HUES6 (cell line): Measurements from ENCODE around the gene PCSK7.
"Not testable (repeated sequence)": the region's sequence is repeated elsewhere in the genome, so short reads cannot be mapped to it uniquely, and the experiment has no call there.

Source experiments
- H3K27ac ChIP-seq: 2 replicates; pipeline ENCODE4 v1.7.0; 2013; ENCODE audit warnings: low read depth, mild to moderate bottlenecking, low read length, inconsistent platforms
- H3K27me3 ChIP-seq: 2 replicates; pipeline ENCODE4 v1.6.1; 2013; ENCODE audit warnings: low read length; ENCODE audit not compliant: control insufficient read depth, insufficient read depth
- H3K36me3 ChIP-seq: 2 replicates; pipeline ENCODE4 v1.6.1; 2013; ENCODE audit warnings: low read length; ENCODE audit not compliant: control insufficient read depth, insufficient read depth
- H3K4me1 ChIP-seq: 2 replicates; pipeline ENCODE4 v1.6.1; 2013; ENCODE audit warnings: low read length; ENCODE audit not compliant: control insufficient read depth, insufficient read depth
- H3K4me3 ChIP-seq: 2 replicates; pipeline ENCODE4 v1.5.1; 2013; ENCODE audit warnings: low read depth, low read length
- H3K9ac ChIP-seq: one replicate; pipeline ENCODE4 v1.6.1; 2013; ENCODE audit warnings: mild to moderate bottlenecking, low read length
- H3K9me3 ChIP-seq: 2 replicates; pipeline ENCODE4 v1.6.1; 2013; ENCODE audit warnings: low read depth, low read length; ENCODE audit not compliant: control insufficient read depth, insufficient read depth

Gene PCSK7

DNA sequence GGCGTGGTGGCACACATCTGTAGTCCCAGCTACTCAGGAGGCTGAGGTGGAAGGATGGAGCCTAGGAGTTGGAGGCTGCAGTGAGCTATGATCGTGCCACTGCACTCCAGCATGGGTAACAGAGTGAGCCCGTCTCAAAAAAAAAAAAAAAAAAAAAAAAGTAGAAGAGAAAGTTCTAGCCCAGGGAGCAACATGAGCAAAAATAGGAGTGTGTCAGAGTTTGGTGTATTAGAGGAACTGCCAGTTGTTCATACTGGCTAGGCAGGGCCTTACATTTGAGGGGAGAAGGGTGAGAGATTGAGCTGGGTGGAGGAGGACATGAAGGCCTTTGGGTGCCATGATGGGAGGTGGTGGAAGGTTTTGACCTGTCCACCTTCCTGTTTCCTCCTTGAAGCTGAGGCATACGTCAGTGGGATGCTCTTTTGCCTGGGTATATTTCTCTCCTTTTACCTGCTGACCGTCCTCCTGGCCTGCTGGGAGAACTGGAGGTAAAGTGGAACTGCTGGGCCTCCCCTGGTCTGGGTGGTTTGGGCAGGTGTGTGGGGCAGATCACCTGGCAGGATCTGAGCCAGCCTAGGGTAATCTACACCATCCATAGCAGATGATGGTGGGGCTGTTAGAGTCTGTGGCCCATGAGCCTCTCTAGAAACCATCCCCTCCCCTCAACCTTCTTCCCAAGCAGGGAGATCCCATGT is 46.0 kb downstream of the PCSK7 start:
- peaks cover 50% of the 10 kb centered on the region for H3K36me3 ChIP-seq
- H3K4me1 ChIP-seq = peaks cover 3% of the 10 kb centered on the region; the same call in 1 of the 2 replicates
- H3K9me3 ChIP-seq = no peaks in the 10 kb centered on the region
- no peak overlapping the region for H3K4me3 ChIP-seq
- no peak overlapping the region for H3K27ac ChIP-seq
- no peak overlapping the region for H3K9ac ChIP-seq
- no peaks in the 10 kb centered on the region for H3K27me3 ChIP-seq

- no peak overlapping the region for H3K4me3 ChIP-seq
- no peak overlapping the region for H3K9ac ChIP-seq
- peaks cover 13% of the 10 kb centered on the region for H3K4me1 ChIP-seq
- H3K27me3 ChIP-seq = no peaks in the 10 kb centered on the region
- H3K9me3 ChIP-seq = no peaks in the 10 kb centered on the region
- H3K27ac ChIP-seq = no peak overlapping the region
- H3K36me3 ChIP-seq = peaks cover 31% of the 10 kb centered on the region
Observed at GRCh38 chr11:117183724-117184349, 48.0 kb downstream of the PCSK7 start.

- H3K36me3 ChIP-seq = peaks cover 24% of the 10 kb centered on the region
- H3K4me1 ChIP-seq = peaks cover 13% of the 10 kb centered on the region
- not testable (repeated sequence) for H3K4me3 ChIP-seq, H3K27me3 ChIP-seq, H3K27ac ChIP-seq, H3K9me3 ChIP-seq, H3K9ac ChIP-seq
Observed at GRCh38 chr11:117183178-117183577, 48.7 kb downstream of the PCSK7 start.

- Histone ChIP-seq H3K9ac (no peak overlapping the region), H3K4me1 (peaks cover 17% of the 10 kb centered on the region), H3K27ac (no peak overlapping the region)
Observed at GRCh38 chr11:117182551-117182935, 49.3 kb downstream of the PCSK7 start.

DNA sequence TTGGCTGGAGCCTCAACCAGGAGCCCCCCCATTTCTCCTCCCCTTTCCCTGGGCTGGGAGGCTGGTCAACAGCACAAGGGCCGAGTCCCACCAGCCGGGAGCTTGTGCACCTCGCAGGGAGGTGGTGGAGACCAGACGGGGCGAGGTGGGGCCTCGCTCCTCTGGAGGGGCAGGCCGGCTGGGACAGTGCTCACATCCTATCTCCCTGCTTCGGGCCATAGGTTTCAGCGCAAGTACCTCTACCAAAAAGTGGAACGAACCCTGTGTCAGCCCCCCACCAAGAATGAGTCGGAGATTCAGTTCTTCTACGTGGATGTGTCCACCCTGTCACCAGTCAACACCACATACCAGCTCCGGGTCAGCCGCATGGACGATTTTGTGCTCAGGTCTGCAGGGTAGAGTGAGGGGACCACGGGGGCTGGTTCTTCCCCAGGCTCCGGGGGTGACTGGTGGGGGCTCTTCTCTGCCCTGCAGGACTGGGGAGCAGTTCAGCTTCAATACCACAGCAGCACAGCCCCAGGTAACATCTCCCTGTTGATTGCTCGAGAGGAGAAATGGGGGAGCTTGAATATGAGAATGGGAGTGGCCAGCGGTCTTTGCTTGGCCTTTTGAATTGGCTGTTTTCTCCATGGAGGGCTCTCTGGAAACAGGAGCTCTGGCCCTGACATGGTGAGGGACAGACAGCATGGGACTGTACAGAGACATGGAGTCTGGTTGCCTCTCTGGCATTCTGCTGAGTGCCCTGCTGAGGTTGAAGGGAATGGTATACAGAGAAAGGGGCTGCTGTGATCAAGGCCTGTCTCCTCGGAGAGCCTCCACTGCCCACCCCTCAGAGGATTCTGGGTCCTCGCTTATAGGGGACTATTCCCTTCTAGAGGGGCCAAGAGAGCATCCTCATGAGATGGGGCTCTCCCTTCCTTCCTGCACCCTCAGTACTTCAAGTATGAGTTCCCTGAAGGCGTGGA is 50.0 kb downstream of the PCSK7 start:
- Histone ChIP-seq H3K27ac (no peak overlapping the region), H3K4me1 (peaks cover 17% of the 10 kb centered on the region), H3K36me3 (peaks cover 20% of the 10 kb centered on the region), H3K9me3 (no peaks in the 10 kb centered on the region), H3K27me3 (no peaks in the 10 kb centered on the region), H3K4me3 (no peak overlapping the region), H3K9ac (no peak overlapping the region)

More at GRCh38 chr11:117182551-117182935, 49.3 kb downstream of the PCSK7 start:
- no peaks in the 10 kb centered on the region for H3K27me3 ChIP-seq
- H3K36me3 ChIP-seq = peaks cover 20% of the 10 kb centered on the region
- H3K9me3 ChIP-seq = no peaks in the 10 kb centered on the region
- H3K4me3 ChIP-seq = no peak overlapping the region

DNA sequence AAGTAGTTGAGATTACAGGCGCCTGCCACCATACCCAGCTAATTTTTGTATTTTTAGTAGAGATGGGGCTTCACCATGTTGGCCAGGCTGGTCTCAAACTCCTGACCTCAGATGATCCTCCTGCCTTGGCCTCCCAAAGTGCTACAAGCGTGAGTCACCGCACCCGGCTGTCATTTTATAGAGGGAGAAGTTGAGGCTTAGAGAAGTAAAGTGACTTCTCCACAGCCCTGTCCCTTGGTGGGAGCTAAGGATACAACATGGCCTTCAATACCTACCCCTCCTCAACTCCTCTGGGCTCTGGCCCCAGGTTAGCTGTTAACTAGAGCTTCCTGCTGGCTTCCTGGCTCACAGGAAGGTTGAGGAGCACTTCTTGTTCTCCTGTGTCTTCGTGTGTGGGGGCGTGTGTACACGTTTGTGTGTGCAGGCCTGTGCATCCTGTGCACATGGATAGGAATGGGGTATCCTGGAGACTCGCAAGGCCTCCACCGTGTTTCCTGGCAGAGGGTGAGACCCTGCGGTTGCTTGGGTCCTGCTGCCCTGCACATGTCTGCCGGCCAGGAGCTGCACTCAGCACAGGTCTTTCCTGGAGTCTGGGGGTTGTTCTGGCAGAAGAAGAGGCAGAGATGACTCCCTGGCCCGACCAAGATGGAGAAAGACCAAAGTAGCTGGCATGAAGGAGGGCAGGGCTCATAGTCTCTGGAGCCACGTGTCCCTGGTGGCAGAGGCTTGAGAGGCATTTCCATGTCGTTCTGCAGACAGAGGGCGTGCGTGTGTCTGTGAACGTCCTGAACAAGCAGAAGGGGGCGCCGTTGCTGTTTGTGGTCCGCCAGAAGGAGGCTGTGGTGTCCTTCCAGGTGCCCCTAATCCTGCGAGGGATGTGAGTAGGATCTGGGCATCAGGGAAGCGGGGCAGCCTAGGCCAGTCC is 51.0 kb downstream of the PCSK7 start:
- Histone ChIP-seq H3K9ac (peak overlapping the region; percentile 18), H3K4me1 (peaks cover 17% of the 10 kb centered on the region), H3K4me3 (no peak overlapping the region), H3K27me3 (no peaks in the 10 kb centered on the region), H3K27ac (no peak overlapping the region), H3K9me3 (no peaks in the 10 kb centered on the region), H3K36me3 (peaks cover 17% of the 10 kb centered on the region)

- Histone ChIP-seq H3K27ac (no peak overlapping the region), H3K36me3 (peaks cover 15% of the 10 kb centered on the region), H3K9me3 (no peaks in the 10 kb centered on the region), H3K4me1 (peaks cover 17% of the 10 kb centered on the region), H3K9ac (peak overlapping the region; percentile 87), H3K4me3 (peak overlapping the region; percentile 89), H3K27me3 (no peaks in the 10 kb centered on the region)
Observed at GRCh38 chr11:117180020-117180419, 51.9 kb downstream of the PCSK7 start.

DNA sequence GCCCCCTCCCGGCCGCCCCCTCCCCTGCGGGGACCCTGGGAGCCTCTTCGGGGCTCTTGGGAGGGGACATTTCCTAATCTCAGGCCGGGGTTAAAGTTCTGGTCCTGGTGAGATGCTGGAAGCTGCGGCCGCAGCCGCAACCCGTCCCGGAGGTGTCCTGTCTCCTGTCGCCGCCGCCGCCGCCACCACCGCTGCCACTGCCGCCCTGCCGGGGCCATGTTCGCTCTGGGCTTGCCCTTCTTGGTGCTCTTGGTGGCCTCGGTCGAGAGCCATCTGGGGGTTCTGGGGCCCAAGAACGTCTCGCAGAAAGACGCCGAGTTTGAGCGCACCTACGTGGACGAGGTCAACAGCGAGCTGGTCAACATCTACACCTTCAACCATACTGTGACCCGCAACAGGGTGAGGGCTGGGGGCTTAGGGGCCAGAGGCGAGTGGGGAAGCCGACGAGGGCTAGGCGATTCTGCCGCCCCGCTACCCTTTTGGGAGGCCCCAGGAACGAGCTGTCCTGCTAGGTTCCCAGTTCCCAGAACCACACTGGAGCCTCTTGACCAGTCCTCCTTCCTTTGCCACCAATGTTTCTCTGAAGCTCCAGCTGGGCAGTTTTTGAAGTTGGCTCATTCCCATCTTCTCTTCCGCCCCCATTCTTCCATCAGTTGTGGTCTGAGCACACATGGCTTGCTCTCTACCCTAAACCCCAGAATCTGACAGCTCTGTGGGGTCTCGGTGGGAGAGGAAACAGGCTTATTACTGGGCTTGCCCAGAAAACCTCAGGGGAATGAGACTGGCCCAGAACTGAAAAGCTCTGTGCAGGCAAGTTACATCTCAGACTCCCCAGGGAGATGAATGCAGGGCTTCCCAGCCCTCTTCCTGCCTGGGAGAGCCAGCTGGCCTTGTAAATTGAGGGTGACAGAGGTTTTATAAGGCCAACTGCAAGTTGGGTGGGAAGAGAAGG is 52.5 kb downstream of the PCSK7 start:
- Histone ChIP-seq H3K9me3 (no peaks in the 10 kb centered on the region), H3K9ac (peak overlapping the region; percentile 87), H3K36me3 (peaks cover 15% of the 10 kb centered on the region), H3K27ac (peak overlapping the region; percentile 18; the same call in 1 of the 2 replicates), H3K27me3 (no peaks in the 10 kb centered on the region), H3K4me3 (peak overlapping the region; percentile 89), H3K4me1 (peaks cover 17% of the 10 kb centered on the region)

GRCh38 chr11:117178210-117179034 is 53.5 kb downstream of the PCSK7 start, which contains the start of gene SIDT2:
Gene SIDT2 (plus strand): TSS chr11:117178743. CDS start chr11:117179264, 521 bp downstream.
- Histone ChIP-seq H3K36me3 (peaks cover 10% of the 10 kb centered on the region), H3K9me3 (no peaks in the 10 kb centered on the region), H3K4me1 (peaks cover 17% of the 10 kb centered on the region), H3K9ac (peak within 1 kb of the TSS; percentile 87), H3K27me3 (no peaks in the 10 kb centered on the region), H3K27ac (peak within 1 kb of the TSS; percentile 23; the same call in 1 of the 2 replicates), H3K4me3 (peak within 1 kb of the TSS; percentile 89)
